NCI-H1436 (cell line): Measurements from ENCODE around the gene DNAH2.

Experiments used
- DNase-seq: peaks from one replicate; lab custom pipeline; 2025; lab: John Stamatoyannopoulos, UW

DNAH2 gene

GRCh38 chr17:7818746-7819645 is 101.5 kb downstream of the DNAH2 start:
- no peak for DNase-seq

DNA sequence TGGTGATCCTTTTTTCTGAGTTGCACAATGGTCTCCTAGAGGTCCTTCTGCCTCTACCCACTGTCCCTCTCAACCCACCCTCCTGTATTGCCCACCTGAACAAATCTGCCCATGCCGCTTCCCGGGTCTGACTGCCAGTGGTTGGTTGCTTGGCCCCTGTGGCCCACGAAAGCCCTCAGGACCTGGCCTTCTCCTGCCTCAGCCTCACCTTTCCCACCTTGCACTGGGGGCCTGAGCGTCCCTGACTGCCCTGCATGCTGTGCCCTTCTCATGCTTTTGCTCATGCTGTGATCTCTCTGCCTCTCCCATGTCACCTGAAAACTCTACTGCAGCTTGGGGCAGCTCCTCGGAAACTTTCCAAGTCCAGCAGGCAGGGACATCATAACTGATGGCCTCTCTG is 102.7 kb downstream of the DNAH2 start:
- DNase-seq, result no peak

- no peak for DNase-seq
These were observed 104.6 kb downstream of the DNAH2 start for GRCh38 chr17:7822126-7822525.

- DNase-seq, result no peak
These were observed 106.0 kb downstream of the DNAH2 start for GRCh38 chr17:7823581-7824001.

DNA sequence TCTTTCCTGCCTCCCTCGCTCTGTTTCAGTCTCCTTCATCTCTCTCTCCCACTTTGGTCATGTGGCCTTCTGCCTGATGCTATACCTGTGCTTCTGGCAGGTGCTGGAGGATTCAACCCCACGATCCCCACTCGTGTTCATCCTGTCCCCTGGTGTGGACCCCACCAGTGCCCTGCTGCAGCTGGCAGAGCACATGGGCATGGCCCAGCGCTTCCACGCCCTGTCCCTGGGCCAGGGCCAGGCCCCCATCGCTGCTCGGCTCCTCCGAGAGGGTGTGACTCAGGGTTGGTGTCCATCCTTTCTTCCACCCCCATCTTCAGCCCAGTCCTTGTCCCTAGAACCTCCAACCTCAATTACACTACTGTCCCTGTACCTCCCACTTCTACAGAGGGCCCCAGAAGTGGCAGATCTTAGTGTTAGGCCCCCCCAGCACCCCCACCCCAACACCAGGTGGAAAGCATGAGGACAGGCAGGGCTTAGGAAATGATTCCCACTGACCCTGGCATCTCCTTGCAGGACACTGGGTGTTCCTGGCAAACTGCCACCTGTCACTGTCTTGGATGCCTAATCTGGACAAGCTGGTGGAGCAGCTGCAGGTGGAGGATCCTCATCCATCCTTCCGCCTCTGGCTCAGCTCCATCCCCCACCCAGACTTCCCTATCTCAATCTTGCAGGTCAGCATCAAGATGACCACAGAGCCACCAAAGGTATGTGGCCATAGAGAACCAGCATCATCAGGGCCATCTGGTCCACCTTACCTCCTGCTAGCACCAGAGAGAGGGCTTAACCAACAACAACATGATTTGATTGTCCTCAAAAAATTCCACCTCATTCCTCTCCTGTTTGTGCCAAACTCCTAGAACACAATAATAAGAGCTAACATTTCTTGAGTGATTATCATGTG is 106.7 kb downstream of the DNAH2 start:
- DNase-seq, result no peak

DNA sequence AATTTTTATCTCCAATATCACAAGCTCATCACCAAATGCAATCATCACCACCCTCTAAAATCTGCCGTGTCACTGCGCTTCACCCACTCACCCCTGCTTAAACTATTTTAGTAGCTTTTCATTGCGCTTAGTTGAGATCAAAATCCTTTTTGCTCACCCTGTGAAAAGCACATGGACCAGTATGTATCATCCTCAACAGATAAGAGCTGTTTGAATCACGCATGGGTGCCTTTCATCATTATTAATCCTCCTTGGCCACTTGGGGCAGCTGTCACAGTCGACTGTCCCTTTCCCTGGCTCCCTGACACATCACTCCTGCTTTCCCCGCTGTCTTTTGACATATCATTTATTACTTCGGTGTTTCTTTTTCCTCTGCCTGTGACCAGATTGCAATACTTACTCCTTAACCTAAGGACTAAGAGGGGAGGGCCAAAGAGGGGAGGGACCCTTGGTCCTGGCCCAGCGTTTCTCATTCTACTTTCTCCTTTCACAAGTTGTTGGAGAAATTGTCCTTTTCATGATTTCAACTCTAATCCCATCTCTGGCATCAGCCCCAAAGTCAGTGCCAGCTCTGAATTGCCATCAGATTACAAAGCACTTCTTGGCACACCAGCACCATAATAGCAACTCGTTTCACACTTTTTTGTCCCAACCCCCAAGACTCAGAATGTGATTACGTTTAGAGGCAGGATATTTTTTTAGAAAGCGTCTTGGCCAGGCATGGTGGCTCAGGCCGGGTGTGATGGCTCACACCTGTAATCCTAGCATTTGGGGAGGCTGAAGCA is 107.9 kb downstream of the DNAH2 start:
- DNase-seq, result no peak

DNA sequence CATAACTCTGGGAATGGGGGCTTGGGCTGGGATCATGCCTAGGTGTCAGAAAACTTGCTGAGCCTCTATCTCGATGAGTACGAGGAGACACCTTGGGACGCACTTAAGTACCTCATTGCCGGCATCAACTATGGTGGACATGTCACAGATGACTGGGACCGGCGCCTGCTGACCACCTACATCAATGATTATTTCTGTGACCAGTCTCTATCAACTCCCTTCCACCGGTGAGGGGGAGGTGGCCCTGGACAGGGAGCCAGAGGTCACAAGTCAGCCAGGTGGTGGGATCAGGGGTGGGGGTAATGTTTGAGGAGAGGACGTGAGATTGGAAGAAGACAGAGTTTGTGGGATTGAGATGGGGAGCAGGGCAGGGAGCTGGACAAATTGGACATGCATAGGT is 113.1 kb downstream of the DNAH2 start:
- DNase-seq, result no peak

DNA sequence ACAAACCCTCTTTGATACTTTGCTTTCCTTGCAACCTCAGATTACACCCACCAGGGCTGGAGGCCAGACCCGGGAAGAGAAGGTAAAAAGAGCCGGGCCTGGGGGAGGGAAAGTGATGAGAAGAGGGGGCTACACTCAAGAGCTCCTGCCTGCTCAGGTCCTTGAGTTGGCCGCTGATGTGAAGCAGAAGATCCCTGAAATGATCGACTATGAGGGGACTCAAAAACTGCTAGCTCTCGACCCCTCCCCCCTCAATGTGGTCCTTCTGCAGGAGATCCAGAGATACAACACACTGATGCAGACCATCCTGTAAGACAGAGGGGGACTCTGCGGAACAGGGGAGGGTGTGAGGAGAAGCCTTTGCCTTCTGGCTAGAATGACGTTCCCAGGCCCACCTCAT is 113.7 kb downstream of the DNAH2 start:
- DNase-seq, result no peak

DNA sequence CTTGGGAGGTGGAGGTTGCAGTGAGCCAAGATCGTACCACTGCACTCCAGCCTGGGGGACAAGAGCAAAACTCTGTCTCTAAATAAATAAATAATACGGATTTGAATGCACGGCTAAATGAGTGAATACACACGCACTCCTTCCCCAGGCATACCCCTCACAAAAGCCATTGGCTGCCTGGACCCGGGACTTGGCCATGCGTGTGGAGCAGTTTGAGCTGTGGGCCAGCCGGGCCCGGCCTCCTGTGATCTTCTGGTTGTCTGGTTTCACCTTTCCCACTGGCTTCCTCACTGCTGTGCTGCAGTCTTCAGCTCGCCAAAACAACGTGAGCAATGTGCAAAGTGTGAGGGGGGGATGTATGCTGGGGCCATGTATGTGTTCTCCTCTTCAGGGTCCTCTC is 114.9 kb downstream of the DNAH2 start:
- DNase-seq, result no peak

DNA sequence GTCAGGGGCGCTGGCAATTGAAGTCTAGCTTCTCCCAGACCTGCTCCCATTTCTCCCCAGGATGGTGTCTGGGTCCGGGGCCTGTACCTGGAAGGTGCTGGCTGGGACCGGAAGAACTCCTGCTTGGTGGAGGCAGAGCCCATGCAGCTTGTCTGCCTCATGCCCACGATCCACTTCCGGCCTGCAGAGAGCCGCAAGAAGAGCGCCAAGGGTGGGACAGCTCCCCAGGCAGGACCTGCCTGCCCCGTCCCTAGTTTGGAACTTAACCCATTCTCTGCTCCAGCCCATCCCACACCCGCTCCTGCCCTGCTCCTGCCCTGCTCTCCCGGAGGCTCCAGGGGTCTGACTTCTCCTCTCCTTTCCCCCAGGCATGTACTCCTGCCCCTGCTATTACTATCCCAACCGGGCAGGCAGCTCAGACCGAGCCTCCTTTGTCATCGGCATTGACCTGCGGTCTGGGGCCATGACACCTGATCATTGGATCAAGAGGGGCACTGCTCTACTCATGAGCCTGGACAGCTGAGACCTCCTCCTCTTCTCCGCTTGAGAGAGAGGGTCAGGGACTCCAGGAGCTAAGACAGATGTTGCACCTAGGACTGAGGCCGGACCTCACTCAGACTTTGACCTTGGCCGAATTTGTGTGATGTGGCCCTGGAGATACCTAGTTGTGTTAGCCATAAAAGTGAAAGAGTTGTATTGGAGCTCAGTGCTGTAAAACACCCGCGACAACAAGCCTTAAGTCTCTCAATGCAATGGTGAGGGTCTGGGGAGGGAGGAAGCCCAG is 115.7 kb downstream of the DNAH2 start:
- no peak for DNase-seq

GRCh38 chr17:7833795-7834541 is 116.4 kb downstream of the DNAH2 start, which contains the start of gene KDM6B:
KDM6B (plus strand) TSS chr17:7834217; CDS start chr17:7845555, 11,338 bp downstream.
- peak; percentile 89 for DNase-seq

DNA sequence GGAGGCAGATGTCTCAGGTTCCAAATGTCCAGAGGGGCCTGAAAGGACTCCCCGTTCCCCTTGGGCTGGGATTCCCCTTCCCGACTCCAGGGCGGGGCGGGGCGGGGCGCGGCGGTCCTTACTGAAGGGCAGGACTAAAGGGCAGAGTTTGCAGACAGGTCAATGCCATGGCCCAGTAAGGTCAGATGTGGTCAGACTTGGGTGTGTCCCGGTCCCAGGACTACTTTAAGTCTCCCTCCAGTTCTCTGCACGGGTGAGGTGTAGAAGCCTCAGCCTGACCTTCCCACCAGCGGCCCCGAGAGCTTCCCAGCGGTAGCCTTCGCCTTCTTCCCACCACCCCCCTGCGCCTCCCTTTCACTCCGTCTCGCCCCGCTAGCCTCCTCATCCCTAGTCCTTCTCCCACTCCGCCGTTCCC is 117.0 kb downstream of the DNAH2 start:
- no peak for DNase-seq

GRCh38 chr17:7834957-7835813 is 117.6 kb downstream of the DNAH2 start:
- DNase-seq, result peak; percentile 98

DNA sequence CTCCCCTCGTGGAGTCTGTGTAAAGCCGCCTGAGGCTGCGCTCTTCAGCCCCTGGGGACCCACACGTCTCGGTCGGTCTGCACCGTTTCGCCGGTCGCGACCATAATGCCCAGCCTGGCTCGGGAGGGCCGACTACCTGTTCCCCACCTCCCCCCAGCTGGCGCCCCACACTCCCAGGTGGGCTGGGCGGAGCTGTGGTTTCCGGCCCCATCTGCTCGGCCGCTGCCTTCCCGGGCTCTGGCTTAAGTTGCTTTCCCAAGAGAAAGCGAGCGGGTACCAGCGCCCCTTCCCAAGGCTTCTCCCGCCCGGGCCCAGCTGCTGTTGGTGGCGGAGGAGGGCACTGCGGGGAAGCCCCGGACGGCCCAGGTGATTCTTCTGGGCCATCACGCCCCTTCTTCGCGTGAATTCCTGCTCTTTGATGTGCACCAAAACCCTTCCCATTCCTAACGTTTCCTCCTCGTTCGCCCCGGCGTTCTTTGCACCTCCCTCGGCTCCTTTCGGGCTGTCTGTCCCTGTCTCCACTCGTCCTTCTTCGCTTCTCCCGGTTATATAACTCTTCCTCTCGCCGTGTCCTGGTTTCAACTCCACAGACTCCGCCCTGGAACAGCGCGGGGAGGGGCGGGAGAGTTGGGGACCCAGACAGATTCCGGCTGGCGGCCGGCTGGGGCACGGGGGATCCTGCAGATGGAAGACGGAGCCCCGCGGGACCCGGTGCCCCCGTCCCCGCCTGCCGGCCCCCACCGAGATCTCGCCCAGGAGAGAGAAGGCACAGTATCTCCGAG is 118.5 kb downstream of the DNAH2 start:
- peak; percentile 53 for DNase-seq

DNA sequence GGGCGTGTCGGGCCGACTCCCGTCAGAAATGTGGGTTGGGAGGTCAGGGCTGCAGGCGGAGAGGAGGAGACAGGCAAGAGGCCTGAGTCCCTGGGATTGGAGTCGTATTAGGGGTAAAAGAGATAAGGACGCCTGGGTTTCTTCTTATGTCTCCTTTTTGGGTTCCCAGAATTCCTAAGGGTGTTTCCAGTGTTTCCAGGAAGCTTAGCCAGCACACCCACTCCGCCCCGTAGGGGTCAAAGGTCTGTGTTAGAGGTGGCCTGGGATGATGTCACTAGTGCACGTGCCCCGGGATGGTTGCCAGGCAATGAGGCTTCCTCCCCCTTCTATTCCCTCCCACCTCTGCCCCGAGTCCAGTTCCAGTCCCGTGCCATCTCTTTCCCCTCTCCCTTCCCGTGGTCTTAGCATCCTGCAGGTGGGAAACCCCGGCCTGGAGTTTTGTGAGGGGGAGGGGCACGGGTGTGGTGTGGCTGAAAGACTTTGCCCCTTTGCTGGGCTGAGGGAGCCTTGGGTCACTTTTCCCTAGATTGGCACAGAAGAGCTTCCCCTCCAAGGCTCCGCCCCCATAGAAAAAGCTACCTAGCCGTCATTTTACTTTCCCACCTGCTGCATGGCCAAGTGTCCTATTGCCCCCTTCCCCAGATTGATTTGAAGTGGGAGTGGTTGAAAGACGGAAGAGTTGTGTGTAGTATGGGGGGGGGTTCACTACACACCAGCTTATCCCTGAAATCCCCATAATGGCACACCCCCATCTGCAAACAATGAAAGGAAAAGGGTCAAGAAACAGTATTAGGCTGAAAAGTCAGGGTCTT is 119.3 kb downstream of the DNAH2 start:
- peak; percentile 95 for DNase-seq

DNA sequence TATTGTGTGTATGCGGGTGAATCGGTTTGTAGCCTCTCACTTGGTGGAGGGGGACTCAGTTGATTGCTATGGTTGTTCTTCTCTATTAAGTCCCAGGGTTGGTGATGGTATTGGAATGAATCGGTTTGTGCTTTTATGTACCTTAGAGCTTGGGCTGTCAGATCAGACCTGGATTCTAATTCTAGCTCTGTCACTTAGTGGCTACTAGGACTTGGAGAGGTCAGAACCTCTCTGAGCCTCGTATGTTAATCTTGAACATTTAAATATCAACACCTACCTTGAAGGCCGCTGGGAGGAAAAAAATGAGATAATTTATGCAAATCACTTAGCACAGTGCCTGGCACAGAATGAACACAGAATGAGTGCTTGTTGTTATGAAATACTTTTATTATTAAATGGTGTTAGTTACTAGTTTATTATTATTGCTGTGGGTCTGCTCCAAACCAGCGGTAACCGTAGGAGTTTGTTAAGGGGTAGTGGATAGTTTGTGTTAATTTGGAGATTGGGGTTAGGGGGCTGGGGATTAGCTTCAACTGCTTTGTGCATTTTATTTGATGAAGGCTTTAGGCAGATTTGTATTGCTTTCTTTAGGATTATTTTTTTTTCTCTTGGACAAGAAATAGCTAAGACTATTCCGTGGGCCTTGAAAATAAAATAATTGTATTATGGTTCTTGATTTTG is 120.0 kb downstream of the DNAH2 start:
- peak; percentile 9 for DNase-seq
